Measurements from ENCODE around the gene PEAK1.
A peak's percentile ranks its signal among the peaks of the same experiment; 100 is the strongest.

Gene PEAK1

DNA sequence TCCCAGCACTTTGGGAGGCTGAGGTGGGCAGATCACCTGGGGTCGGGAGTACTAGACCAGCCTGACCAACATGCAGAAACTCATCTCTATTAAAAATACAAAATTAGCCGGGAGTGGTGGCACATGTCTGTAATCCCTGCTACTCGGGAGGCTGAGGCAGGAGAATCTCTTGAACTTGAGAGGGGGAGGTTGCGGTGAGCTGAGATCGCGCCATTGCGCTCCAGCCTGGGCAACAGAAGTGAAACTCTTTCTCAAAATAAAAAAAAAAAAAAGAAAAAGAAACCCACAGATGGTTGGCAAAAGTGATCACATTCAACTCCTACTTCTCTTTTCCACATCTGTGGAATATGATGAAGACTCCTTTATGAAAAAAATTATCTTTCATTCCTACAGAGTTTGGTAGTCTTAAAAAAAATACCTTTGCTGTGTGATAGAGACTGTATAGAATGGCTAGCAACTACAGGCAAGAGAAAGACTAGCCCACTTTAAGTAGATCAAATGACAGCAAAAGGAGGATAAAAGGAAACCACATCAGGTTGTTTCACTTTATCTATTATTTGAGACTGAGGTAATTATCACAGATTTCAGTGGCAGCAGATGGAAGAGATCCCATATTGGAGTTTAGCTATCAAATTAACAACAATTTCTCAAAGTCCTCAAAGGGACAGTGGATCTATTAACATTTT lies 176.0 kb downstream of the PEAK1 start:
- H3K27ac ChIP-seq (ENCODE audit: extremely low read depth, low read depth, low read length): no peak overlapping the region
- ChIA-PET CTCF (interaction anchor here (0.8 kb wide), 1 partner anchor 41 kb away, joined by 7 read pairs; no protein-coding TSS in a partner anchor), POLR2A (interaction anchor here (1.2 kb wide), 1 partner anchor 10 kb away, joined by 3 read pairs; no protein-coding TSS in a partner anchor)
- no peaks in the 10 kb centered on the region for H3K9me3 ChIP-seq (ENCODE audit: control insufficient read depth, insufficient read depth, low read depth, low read length)
- peaks cover 0 to 6% of the 10 kb centered on the region in 2 experiments; a peak in 1 of 3 replicates for H3K36me3 ChIP-seq (ENCODE audit: control insufficient read depth in 2 of 2, insufficient read depth in 1 of 2, low read length in 2 of 2)
- no peak overlapping the region for H3K4me3 ChIP-seq (ENCODE audit: low read depth, low read length)
- TF ChIP-seq, protein P1, sequence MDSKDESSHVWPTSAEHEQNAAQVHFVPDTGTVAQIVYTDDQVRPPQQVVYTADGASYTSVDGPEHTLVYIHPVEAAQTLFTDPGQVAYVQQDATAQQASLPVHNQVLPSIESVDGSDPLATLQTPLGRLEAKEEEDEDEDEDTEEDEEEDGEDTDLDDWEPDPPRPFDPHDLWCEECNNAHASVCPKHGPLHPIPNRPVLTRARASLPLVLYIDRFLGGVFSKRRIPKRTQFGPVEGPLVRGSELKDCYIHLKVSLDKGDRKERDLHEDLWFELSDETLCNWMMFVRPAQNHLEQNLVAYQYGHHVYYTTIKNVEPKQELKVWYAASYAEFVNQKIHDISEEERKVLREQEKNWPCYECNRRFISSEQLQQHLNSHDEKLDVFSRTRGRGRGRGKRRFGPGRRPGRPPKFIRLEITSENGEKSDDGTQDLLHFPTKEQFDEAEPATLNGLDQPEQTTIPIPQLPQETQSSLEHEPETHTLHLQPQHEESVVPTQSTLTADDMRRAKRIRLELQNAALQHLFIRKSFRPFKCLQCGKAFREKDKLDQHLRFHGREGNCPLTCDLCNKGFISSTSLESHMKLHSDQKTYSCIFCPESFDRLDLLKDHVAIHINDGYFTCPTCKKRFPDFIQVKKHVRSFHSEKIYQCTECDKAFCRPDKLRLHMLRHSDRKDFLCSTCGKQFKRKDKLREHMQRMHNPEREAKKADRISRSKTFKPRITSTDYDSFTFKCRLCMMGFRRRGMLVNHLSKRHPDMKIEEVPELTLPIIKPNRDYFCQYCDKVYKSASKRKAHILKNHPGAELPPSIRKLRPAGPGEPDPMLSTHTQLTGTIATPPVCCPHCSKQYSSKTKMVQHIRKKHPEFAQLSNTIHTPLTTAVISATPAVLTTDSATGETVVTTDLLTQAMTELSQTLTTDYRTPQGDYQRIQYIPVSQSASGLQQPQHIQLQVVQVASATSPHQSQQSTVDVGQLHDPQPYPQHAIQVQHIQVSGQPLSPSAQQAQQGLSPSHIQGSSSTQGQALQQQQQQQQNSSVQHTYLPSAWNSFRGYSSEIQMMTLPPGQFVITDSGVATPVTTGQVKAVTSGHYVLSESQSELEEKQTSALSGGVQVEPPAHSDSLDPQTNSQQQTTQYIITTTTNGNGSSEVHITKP (tag by site-specific recombination; IDR thresholded peaks at IDR 0.05): peak; percentile 24; the same call in 1 of the 2 replicates
- TF ChIP-seq ZNF202 (tag by site-specific recombination; IDR thresholded peaks at IDR 0.05; ENCODE audit: borderline replicate concordance) (0 out of 2 replicates have a peak, but pooled peaks have one; percentile 18), ZNF175 (tag by site-specific recombination; IDR thresholded peaks at IDR 0.05) (no peak)
- peaks cover 3% of the 10 kb centered on the region; the same call in 1 of the 2 replicates for H3K4me1 ChIP-seq (ENCODE audit: control insufficient read depth, insufficient read depth, low read length)

DNA sequence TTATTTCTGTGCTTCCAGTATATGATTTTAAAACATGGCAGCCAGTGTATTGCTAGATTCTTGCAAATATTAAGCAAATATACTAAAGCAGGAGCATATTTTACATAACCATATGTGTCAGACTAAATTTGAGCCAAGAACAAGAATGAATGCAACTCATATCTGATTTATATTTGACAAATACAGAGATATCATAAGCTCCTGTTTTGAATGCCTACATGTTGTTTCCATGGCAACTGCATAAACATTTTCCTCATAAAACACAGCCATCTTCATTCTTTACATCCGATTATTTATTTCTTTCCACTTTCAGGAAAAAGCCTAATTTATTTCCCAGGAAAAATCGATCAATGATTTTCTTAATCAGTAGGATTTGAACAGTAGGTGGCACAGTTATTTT lies 176.8 kb downstream of the PEAK1 start:
- peaks cover 3% of the 10 kb centered on the region; the same call in 1 of the 2 replicates for H3K4me1 ChIP-seq (ENCODE audit: control insufficient read depth, insufficient read depth, low read length)
- H3K36me3 ChIP-seq (ENCODE audit: control insufficient read depth in 2 of 2, insufficient read depth in 1 of 2, low read length in 2 of 2): peaks cover 0 to 3% of the 10 kb centered on the region in 2 experiments; a peak in 1 of 3 replicates
- H3K27ac ChIP-seq (ENCODE audit: extremely low read depth, low read depth, low read length): no peak overlapping the region
- ChIA-PET CTCF (interaction anchor here (0.7 kb wide), 1 partner anchor 1440 kb away, joined by 3 read pairs; no protein-coding TSS in a partner anchor), POLR2A (no interaction called here)
- H3K4me3 ChIP-seq (ENCODE audit: low read depth, low read length): no peak overlapping the region
- TF ChIP-seq ZNF175 (tag by site-specific recombination; IDR thresholded peaks at IDR 0.05) (no peak), ZNF214 (tag by site-specific recombination; IDR thresholded peaks at IDR 0.05; ENCODE audit: borderline replicate concordance) (no peak)
- no peaks in the 10 kb centered on the region for H3K9me3 ChIP-seq (ENCODE audit: control insufficient read depth, insufficient read depth, low read depth, low read length)

DNA sequence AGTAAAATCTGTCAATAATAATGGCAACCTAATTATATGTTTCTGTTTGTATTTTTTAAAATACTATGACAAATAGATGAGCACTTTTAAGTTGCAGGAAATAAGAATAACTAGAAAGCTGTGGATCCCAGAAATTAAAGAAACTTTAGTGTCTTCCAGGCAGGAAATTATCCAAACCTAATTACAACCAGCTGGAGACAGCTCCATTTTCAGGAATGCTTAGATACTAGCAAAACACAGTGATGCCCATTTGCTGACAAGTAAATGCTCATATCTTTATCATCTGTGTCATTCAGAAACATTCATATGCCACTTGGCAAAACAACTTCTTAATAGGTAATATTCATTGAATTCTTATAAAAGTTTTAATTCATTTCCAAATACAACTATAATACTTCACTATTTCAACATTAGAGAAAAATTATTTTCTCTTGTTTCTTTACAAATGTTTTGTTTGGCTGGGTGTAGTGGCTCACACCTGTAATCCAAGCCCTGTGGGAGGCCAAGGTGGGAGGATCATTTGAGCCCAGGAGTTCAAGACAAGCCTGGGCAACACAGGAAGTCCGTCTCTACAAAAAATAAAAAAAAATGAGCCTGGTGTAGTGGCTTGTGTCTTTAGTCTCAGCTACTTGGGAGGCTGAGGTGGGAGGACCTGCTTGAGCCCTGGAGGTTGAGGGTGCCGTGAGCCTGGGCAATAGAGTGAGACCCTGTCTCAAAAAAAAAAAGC lies 179.9 kb downstream of the PEAK1 start:
- Histone ChIP-seq H3K27ac (ENCODE audit: extremely low read depth, low read depth, low read length) (no peak overlapping the region), H3K4me1 (ENCODE audit: control insufficient read depth, insufficient read depth, low read length) (peaks cover 3% of the 10 kb centered on the region; the same call in 1 of the 2 replicates), H3K4me3 (ENCODE audit: low read depth, low read length) (no peak overlapping the region), H3K36me3 (ENCODE audit: control insufficient read depth in 2 of 2, insufficient read depth in 1 of 2, low read length in 2 of 2) (no peaks in the 10 kb centered on the region; a peak in 1 of 3 replicates), H3K9me3 (ENCODE audit: control insufficient read depth, insufficient read depth, low read depth, low read length) (no peaks in the 10 kb centered on the region)
- ChIA-PET POLR2A (no interaction called here), CTCF (interaction anchor here (0.6 to 1.2 kb wide), 3 partner anchors 9 to 1053 kb away, joined by 3 read pairs; no protein-coding TSS in a partner anchor)
- TF ChIP-seq EGR2 (tag by site-specific recombination; IDR thresholded peaks at IDR 0.05; ENCODE audit: low read depth) (peak; percentile 51; the same call in 1 of the 2 replicates), ZNF660 (tag by site-specific recombination; IDR thresholded peaks at IDR 0.05) (no peak), ZFHX2 (tag by site-specific recombination; conservative IDR thresholded peaks at IDR 0.05) (peak; percentile 77), ZSCAN16 (tag by site-specific recombination; IDR thresholded peaks at IDR 0.05) (no peak), GLIS1 (tag by site-specific recombination; IDR thresholded peaks at IDR 0.05) (peak; percentile 36; the same call in 1 of the 2 replicates), ZNF121 (tag by site-specific recombination; IDR thresholded peaks at IDR 0.05) (peak; percentile 58; the same call in 1 of the 2 replicates), WT1 (tag by site-specific recombination; IDR thresholded peaks at IDR 0.05) (peak; percentile 67)

DNA sequence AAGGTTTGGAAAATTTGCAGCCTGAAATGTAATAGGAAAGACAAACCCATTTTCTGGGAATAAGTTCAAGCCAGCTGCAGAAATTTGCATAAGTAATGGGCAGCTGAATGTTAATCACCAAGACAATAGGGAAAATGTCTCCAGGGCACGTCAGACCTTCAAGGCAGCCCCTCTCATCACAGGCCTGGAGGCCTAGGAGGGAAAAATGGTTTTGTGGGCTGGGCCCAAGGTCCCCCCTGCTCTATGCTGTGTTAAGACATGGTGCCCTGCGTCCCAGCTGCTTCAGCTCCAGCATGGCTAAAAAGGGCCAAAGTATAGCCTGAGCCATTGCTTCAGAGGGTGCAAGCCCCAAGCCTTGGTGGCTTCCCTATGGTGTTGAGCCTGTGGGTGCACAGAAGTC lies 184.3 kb downstream of the PEAK1 start:
- TF ChIP-seq SETDB1 (IDR thresholded peaks at IDR 0.05; ENCODE audit: insufficient read length, low read length): peak; percentile 10
- TF ChIP-seq KLF16 (tag by site-specific recombination; IDR thresholded peaks at IDR 0.05): no peak
- TF ChIP-seq ZNF585B (tag by site-specific recombination; IDR thresholded peaks at IDR 0.05): peak; percentile 95
- no peak for TF ChIP-seq ZBTB17 (tag by site-specific recombination; IDR thresholded peaks at IDR 0.05)
- no peak for TF ChIP-seq ZNF660 (tag by site-specific recombination; IDR thresholded peaks at IDR 0.05)
- no peak for TF ChIP-seq ZNF843 (tag by site-specific recombination; IDR thresholded peaks at IDR 0.05)
- TF ChIP-seq, protein P2, sequence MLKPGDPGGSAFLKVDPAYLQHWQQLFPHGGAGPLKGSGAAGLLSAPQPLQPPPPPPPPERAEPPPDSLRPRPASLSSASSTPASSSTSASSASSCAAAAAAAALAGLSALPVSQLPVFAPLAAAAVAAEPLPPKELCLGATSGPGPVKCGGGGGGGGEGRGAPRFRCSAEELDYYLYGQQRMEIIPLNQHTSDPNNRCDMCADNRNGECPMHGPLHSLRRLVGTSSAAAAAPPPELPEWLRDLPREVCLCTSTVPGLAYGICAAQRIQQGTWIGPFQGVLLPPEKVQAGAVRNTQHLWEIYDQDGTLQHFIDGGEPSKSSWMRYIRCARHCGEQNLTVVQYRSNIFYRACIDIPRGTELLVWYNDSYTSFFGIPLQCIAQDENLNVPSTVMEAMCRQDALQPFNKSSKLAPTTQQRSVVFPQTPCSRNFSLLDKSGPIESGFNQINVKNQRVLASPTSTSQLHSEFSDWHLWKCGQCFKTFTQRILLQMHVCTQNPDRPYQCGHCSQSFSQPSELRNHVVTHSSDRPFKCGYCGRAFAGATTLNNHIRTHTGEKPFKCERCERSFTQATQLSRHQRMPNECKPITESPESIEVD (tag by site-specific recombination; IDR thresholded peaks at IDR 0.05): no peak
- TF ChIP-seq ZNF664 (tag by site-specific recombination; IDR thresholded peaks at IDR 0.05): no peak
- H3K4me3 ChIP-seq (ENCODE audit: low read depth, low read length): no peak overlapping the region
- H3K27ac ChIP-seq (ENCODE audit: extremely low read depth, low read depth, low read length): no peak overlapping the region
- POLR2A ChIA-PET: no interaction called here
- CTCF ChIA-PET: no interaction called here
- no peaks in the 10 kb centered on the region for H3K9me3 ChIP-seq (ENCODE audit: control insufficient read depth, insufficient read depth, low read depth, low read length)
- peaks cover 1% of the 10 kb centered on the region; the same call in 1 of the 2 replicates for H3K4me1 ChIP-seq (ENCODE audit: control insufficient read depth, insufficient read depth, low read length)
- H3K36me3 ChIP-seq (ENCODE audit: control insufficient read depth in 2 of 2, insufficient read depth in 1 of 2, low read length in 2 of 2): no peaks in the 10 kb centered on the region

Measured in HEK293 (cell line).